Heart right ventricle (tissue), 16 donors: Measurements from ENCODE around the gene ARHGEF10L. TPM values are rescaled to one million over a fixed set of nuclear protein-coding genes. Genes with fewer than 3 reads are reported as not detected.

ENCODE experiments used
- ATAC-seq, 8 donors: fragments of 200-7000 bp; cut with Tn5 transposase; one replicate each; pipeline ENCODE4 v1.9.1; 2020; ENCODE audit warnings: mild to moderate bottlenecking in 8 of 8, moderate library complexity in 8 of 8, moderate number of reproducible peaks in 1 of 8
- DNase-seq, 2 donors: peaks; one replicate each; pipeline ENCODE4 v3.0.0-alpha.2; 2020
- H3K27ac ChIP-seq, 10 donors: fragments of 200-600 bp; sonication (generic) in 2 of 10; one replicate each; pipeline versions ENCODE4 v1.5.0 to v1.8.0; 2020 to 2022; ENCODE audit warnings: mild to moderate bottlenecking in 3 of 10
- H3K27me3 ChIP-seq, 7 donors: fragments of 200-600 bp; one replicate each; pipeline ENCODE4 v1.8.0; 2021 to 2022; ENCODE audit warnings: mild to moderate bottlenecking in 2 of 7
- H3K36me3 ChIP-seq, 9 donors: fragments of 200-600 bp; sonication (generic) in 1 of 9; one replicate each; pipeline versions ENCODE4 v1.5.0 to v1.8.0; 2020 to 2022; ENCODE audit warnings: mild to moderate bottlenecking in 2 of 9
- H3K4me1 ChIP-seq, 9 donors: fragments of 200-600 bp; sonication (generic) in 1 of 9; one replicate each; pipeline versions ENCODE4 v1.5.0 to v1.8.0; 2020 to 2022; ENCODE audit warnings: mild to moderate bottlenecking in 4 of 9
- H3K4me3 ChIP-seq, 10 donors: fragments of 200-600 bp; sonication (generic) in 2 of 10; one replicate each; pipeline versions ENCODE4 v1.5.0 to v1.8.0; 2020 to 2022; ENCODE audit warnings: mild to moderate bottlenecking in 7 of 10, moderate library complexity in 2 of 10
- H3K9me3 ChIP-seq, 11 donors: fragments of 200-600 bp in 10 of 11; sonication (generic) in 2 of 11; one replicate each; pipeline versions ENCODE4 v1.5.0 to v1.8.0; 2013 to 2022; ENCODE audit warnings: mild to moderate bottlenecking in 2 of 11, control low read depth in 1 of 11, moderate library complexity in 1 of 11
- CTCF ChIP-seq, 9 donors: fragments of 200-600 bp; sonication (generic) in 2 of 9; IDR thresholded peaks; one replicate each; pipeline versions ENCODE4 v1.5.0 to v1.8.0; 2021 to 2022; ENCODE audit warnings: antibody characterized with exemption in 9 of 9, mild to moderate bottlenecking in 5 of 9, moderate library complexity in 1 of 9
- WGBS, 2 donors: extraction: QIAGEN DNeasy Blood & Tissue Kit; methylation state at CpG; one replicate each; pipeline ENCODE4 v1.1.7; 2013; ENCODE audit warnings: inconsistent platforms in 1 of 2; 5-methylcytosine and 5-hydroxymethylcytosine counted together
- intact Hi-C, 10 donors: fragments of 100-400 bp; cut with DNase I; formaldehyde crosslinking; loops; one replicate each; pipeline versions ENCODE4 v1.11.1 to v1.14.2; 2022
- polyA plus RNA-seq, 2 donors: library from polyadenylated mRNA; stranded (reverse); fragments of 200-250 nt; gene quantifications; one replicate each; pipeline ENCODE4 v1.2.3, GENCODE V29; 2013
- total RNA-seq, 10 donors: library from RNA; stranded (reverse); fragmentation: NEBNext Ultra II Directional in 3 of 10; extraction: Animal tissue kit (Norgen Biotek cat#: 25700) in 3 of 10; gene quantifications; one replicate each; pipeline versions ENCODE4 v1.2.1 to v1.2.4, GENCODE V29; 2021 to 2023
- donor health status: Arrhythmogenic right ventricular cardiomyopathy.
- donor health status: ischemic (EF 13 %, LVEDD 7.1; RV severe dilation, severe dysfunction).
- donor health status: healthy with polysubstance abuse.
- donor health status: DM: no; HTN: yes; CAD: no.
- donor health status: DM: no; HTN: no; CAD: no.
- donor health status: ischemic (EF 25% LVEDD 6.9; RV normal size, moderate dysfunction).
- donor health status: ischemic (EF 25% LVEDD 5.7; RV mildly dilated, moderate dysfunction).
- donor health status: healthy.
- donor health status: DM: yes; HTN: yes; CAD: no.
- donor health status: Ischemic cardiomyopathy.
- donor health status: ischemic (EF 35%, LVEDD 5.7; RV mildly dilated, moderate dysfunction).
- donor health status: nonischemic (EF 11% LVEDD 7.7; RV severe dilation, severe dysfunction).
- donor health status: DM: yes; HTN: yes; CAD: no.
- donor health status: PGD.
- donor health status: ischemic (EF 29% LVEDD 5.4; RV normal size, mild dysfunction).
- donor health status: nonischemic (EF 23%, LVEDD 6.1; RV moderate dilation, normal function).

ARHGEF10L gene
- total and polyA plus RNA-seq, 12 donors, result 45.4 to 68.4 (median 50.6) TPM

DNA sequence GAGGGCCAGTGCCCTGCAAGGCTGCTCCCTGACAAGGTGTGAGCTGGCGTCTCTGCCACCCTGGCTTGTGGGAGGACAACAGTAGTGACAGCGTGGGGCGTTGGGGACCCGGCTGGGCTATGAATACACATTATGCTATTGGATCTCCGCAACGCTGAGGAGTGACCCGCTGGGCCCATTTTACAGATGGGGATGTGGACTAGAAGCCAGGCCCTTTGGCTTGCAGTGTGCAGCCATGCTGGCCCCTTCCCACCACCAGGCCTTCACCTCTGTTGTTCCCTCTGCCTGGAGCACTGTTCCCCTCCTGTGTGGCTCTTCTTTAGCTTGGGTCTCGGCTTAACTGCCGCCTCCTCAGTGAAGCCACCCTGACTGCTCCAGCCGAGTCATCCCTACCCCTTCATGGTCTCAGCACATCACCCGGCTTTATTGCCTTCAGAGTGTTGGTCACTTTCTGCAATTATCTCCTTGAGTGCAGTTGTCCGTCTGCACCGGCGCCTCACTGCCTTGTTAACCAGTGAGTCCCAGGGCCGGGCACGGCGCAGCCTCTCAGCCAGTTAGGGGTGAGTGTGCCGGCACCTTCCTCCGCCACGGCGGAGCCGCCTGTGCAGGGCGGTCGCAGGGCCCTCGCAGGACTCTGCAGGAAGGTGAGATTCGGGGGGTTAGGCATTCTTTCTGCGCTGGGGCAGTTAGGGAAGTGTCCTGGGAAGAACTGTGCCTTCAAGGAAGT is 131.3 kb downstream of the ARHGEF10L start:
- TF ChIP-seq CTCF (IDR thresholded peaks at IDR 0.05), result no peak
- 88 to 90% methylated on average over 27 of the region's 27 CpGs for WGBS, 2 donors
- Histone ChIP-seq H3K27me3 (no peaks in the 10 kb centered on the region), H3K27ac (no peak overlapping the region), H3K4me3 (no peak overlapping the region), H3K36me3 (peaks cover 0 to 49% (median 6%) of the 10 kb centered on the region in 9 donors), H3K9me3 (no peaks in the 10 kb centered on the region), H3K4me1 (peaks cover 3 to 50% (median 22%) of the 10 kb centered on the region in 9 donors)
- DNase-seq (no peak), ATAC-seq (no peak)
- intact Hi-C loops, result loop anchor here in 4 of 10 donors (5.0 to 10.0 kb wide), 4 partner anchors 154 to 912 kb away; no protein-coding TSS in a partner anchor

DNA sequence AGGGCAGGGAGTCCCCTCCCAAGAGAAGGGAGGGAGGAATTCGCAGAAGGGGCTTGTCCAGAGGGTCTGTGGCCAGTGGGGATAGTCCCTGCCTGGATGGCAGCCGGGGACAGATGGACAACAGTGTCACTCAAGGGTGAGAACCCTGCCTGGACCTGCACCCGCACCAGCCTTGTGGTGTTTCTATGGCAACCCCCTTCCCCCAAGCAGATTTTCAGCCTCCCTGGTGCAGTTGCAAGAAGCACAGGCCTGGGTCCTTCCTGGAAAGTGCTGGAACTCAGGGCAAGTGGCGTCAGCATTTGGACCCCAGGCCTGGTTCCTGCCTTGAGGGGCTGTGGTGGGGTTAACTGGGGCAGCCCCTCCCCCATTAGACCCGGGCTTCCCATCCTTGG is 131.8 kb downstream of the ARHGEF10L start:
- peaks cover 0 to 43% (median under 1%) of the 10 kb centered on the region in 9 donors for H3K36me3 ChIP-seq
- no peak overlapping the region for H3K4me3 ChIP-seq
- 55 to 67% methylated on average over 5 of the region's 5 CpGs for WGBS, 2 donors
- peaks cover 3 to 47% (median 22%) of the 10 kb centered on the region in 9 donors for H3K4me1 ChIP-seq
- DNase-seq, result no peak
- no peak for ATAC-seq
- no peak for TF ChIP-seq CTCF (IDR thresholded peaks at IDR 0.05)
- no peaks in the 10 kb centered on the region for H3K27me3 ChIP-seq
- intact Hi-C loops, result loop anchor here in 4 of 10 donors (5.0 to 10.0 kb wide), 4 partner anchors 153 to 911 kb away; no protein-coding TSS in a partner anchor
- no peaks in the 10 kb centered on the region for H3K9me3 ChIP-seq
- no peak overlapping the region for H3K27ac ChIP-seq

DNA sequence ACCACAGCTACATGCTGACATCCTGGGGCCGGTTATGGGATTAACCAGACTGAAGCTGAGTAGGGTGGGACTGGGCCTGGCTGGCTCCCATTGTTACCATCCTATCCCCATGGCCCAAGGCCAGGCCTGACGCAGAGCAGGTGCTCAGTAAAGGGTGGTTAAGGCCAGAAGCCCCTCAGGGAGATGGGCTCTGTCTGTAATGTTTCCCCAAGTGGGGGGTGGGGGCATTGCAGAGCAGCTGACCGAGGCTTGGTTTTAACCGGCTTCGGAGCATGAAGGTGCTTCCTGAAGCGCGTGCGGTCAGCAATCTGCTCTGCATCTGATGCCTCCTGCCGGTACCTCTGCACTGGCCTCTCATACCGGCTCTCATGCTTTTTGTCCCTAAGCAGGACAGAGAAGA is 132.2 kb downstream of the ARHGEF10L start:
- intact Hi-C loops, result loop anchor here in 4 of 10 donors (5.0 to 10.0 kb wide), 4 partner anchors 153 to 911 kb away; no protein-coding TSS in a partner anchor
- Histone ChIP-seq H3K4me3 (no peak overlapping the region), H3K4me1 (peaks cover 3 to 46% (median 22%) of the 10 kb centered on the region in 9 donors), H3K27ac (no peak overlapping the region), H3K9me3 (no peaks in the 10 kb centered on the region), H3K27me3 (no peaks in the 10 kb centered on the region), H3K36me3 (peaks cover 0 to 42% (median 0%) of the 10 kb centered on the region in 9 donors)
- 57 to 62% methylated on average over 10 of the region's 10 CpGs for WGBS, 2 donors
- no peak for TF ChIP-seq CTCF (IDR thresholded peaks at IDR 0.05)
- DNase-seq, result no peak
- ATAC-seq, result no peak

GRCh38 chr1:17672226-17672625 is 132.7 kb downstream of the ARHGEF10L start:
- H3K4me1 ChIP-seq, result peaks cover 3 to 46% (median 22%) of the 10 kb centered on the region in 9 donors
- no peak for ATAC-seq
- no peak for DNase-seq
- H3K36me3 ChIP-seq, result peaks cover 0 to 43% (median 0%) of the 10 kb centered on the region in 9 donors
- no peak for TF ChIP-seq CTCF (IDR thresholded peaks at IDR 0.05)
- intact Hi-C loops, result loop anchor here in 4 of 10 donors (5.0 to 10.0 kb wide), 4 partner anchors 153 to 910 kb away; no protein-coding TSS in a partner anchor
- no peak overlapping the region for H3K4me3 ChIP-seq
- WGBS, 2 donors, result 67 to 71% methylated on average over 12 of the region's 12 CpGs
- no peaks in the 10 kb centered on the region for H3K27me3 ChIP-seq
- H3K27ac ChIP-seq, result no peak overlapping the region
- H3K9me3 ChIP-seq, result no peaks in the 10 kb centered on the region
